K562 (cell line): ENCODE results near the gene IGSF21. TPM values are rescaled to one million over a fixed set of nuclear protein-coding genes. Genes with fewer than 3 reads are reported as not detected.

ENCODE experiments used
- SMARCA5 ChIP-seq: fragments of 450-650 bp; IDR thresholded peaks from 2 replicates; pipeline ENCODE4 v1.6.1; 2016
- SRSF9 ChIP-seq: fragments of 200-400 bp; formaldehyde crosslinking; IDR thresholded peaks from 2 replicates; pipeline ENCODE4 v1.6.1; 2017; ENCODE audit warnings: low read depth, low read length, borderline replicate concordance
- TBL1XR1 ChIP-seq, 2 experiments: IDR thresholded peaks; 2 replicates each; pipeline ENCODE4 v1.6.1; 2012; ENCODE audit warnings: improper control_type of control experiment in 2 of 2, low read length in 2 of 2, mild to moderate bottlenecking in 1 of 2
- ZNF134 ChIP-seq: fragments of 250-450 bp; sonication (Bioruptor Pico); conservative IDR thresholded peaks from 2 replicates; pipeline ENCODE4 v1.4.0; 2020
- ZNF175 ChIP-seq: fragments of 200-800 bp; sonication (Bioruptor generic); IDR thresholded peaks from 2 replicates; pipeline ENCODE4 v1.6.1; 2016; ENCODE audit warnings: low read depth, mild to moderate bottlenecking, missing genetic modification characterization, missing compliant biosample characterization
- ZNF445 ChIP-seq: fragments of 250-450 bp; sonication (Bioruptor Pico); IDR thresholded peaks from 2 replicates; pipeline ENCODE4 v1.4.0; 2020; ENCODE audit warnings: low read depth, mild to moderate bottlenecking, moderate library complexity
- ZNF561 ChIP-seq: fragments of 450-650 bp; formaldehyde crosslinking; conservative IDR thresholded peaks from 2 replicates; pipeline ENCODE4 v1.4.0; 2020; ENCODE audit warnings: mild to moderate bottlenecking, moderate library complexity
- polyA plus RNA-seq, 8 experiments: library from polyadenylated mRNA; depleted of rRNA in 4 of 8; stranded (reverse) in 5 of 8; unstranded in 3 of 8; fragments of >200 nt; fragmentation: Nextera tagmentation in 2 of 8; fragmentation: Illumina TruSeq in 1 of 8; extraction: Ambion mirVana in 2 of 8; extraction: Trizol in 1 of 8; gene quantifications; 2 replicates each; pipeline versions ENCODE4 v1.2.1 to v1.2.3, GENCODE V29; 2011 to 2014; ENCODE audit warnings: inconsistent platforms in 1 of 8, missing spikeins in 1 of 8
- total RNA-seq, 7 experiments: library from RNA; depleted of rRNA in 6 of 7; stranded (reverse); fragments of >200 nt in 6 of 7; fragmentation: Illumina TruSeq in 2 of 7; extraction: Trizol in 2 of 7; gene quantifications; 2 replicates each; pipeline versions ENCODE4 v1.2.1 to v1.2.3, GENCODE V29; 2011 to 2021; ENCODE audit warnings: low replicate concordance in 1 of 7
- TF ChIP-seq, protein P1 (sequence below): fragments of 200-800 bp; sonication (Bioruptor generic); IDR thresholded peaks from 2 replicates; pipeline ENCODE4 v1.6.1; 2017; ENCODE audit warnings: missing genetic modification characterization, missing compliant biosample characterization
- TF ChIP-seq, protein P2 (sequence below): fragments of 250-450 bp; sonication (Bioruptor Pico); IDR thresholded peaks from 2 replicates; pipeline ENCODE4 v1.5.0; 2021; ENCODE audit warnings: mild to moderate bottlenecking, borderline replicate concordance
- TF ChIP-seq, protein P3 (sequence below), 2 experiments: fragments of 450-650 bp; formaldehyde crosslinking in 1 of 2; IDR thresholded peaks; 2 replicates each; pipeline versions ENCODE4 v1.4.0 to v1.6.1; 2014 to 2020; ENCODE audit warnings: mild to moderate bottlenecking in 2 of 2, borderline replicate concordance in 1 of 2, low read depth in 1 of 2
- TF ChIP-seq, protein P4 (sequence below): fragments of 250-450 bp; sonication (Bioruptor Pico); IDR thresholded peaks from 2 replicates; pipeline ENCODE4 v1.8.0; 2021; ENCODE audit warnings: mild to moderate bottlenecking, moderate library complexity

The IGSF21 gene
- total and polyA plus RNA-seq, 9 of the 15 experiments (the other 6 are each of a cell fraction or from before 2014, with no cell fraction given): not detected

DNA sequence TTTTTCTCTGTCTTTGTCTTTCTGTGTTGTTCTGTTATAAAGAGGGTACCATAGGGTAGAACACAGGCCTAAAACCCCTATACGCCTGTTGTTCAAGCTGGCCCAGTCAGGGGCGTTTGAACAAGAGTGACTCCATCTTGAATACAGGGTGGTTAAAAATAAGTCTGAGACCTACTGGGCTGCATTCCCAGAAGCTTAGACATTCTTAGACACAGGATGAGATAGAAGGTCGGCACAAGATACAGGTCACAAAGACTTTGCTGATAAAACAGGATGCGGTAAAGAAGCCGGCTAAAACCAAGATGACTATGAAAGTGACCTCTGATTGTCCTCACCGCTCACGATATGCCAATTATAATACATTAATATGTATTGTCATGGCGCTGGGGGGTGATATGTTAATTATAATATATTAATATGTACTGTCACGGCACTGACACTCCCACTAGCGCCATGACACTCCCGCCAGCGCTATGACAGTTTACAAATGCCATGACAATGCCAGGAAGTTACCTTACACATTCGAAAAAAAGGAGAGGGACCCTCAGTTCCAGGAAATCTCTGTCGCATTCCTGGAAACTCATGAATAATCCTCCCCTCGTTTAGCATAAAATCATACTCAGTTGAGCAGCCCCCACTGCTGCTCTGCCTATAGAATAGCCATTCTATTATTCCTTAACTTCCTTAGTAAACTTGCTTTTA lies 314.6 kb downstream of the IGSF21 start (continued):
- TF ChIP-seq ZNF175 (CRISPR knock-in tag) (peak; percentile 100), TBL1XR1 (IDR thresholded peaks at IDR 0.05; ENCODE audit: low read length in 2 of 2) (peak in 1 of 2 experiments; percentile 48; a peak in 1 of 4 replicates), SMARCA5 (no peak), ZNF134 (CRISPR knock-in tag) (peak; percentile 97), SRSF9 (no peak), ZNF561 (CRISPR knock-in tag) (peak; percentile 99), ZNF445 (CRISPR knock-in tag) (peak; percentile 100)
- TF ChIP-seq, protein P1, sequence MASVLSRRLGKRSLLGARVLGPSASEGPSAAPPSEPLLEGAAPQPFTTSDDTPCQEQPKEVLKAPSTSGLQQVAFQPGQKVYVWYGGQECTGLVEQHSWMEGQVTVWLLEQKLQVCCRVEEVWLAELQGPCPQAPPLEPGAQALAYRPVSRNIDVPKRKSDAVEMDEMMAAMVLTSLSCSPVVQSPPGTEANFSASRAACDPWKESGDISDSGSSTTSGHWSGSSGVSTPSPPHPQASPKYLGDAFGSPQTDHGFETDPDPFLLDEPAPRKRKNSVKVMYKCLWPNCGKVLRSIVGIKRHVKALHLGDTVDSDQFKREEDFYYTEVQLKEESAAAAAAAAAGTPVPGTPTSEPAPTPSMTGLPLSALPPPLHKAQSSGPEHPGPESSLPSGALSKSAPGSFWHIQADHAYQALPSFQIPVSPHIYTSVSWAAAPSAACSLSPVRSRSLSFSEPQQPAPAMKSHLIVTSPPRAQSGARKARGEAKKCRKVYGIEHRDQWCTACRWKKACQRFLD (CRISPR knock-in tag): peak; percentile 100
- TF ChIP-seq, protein P2, sequence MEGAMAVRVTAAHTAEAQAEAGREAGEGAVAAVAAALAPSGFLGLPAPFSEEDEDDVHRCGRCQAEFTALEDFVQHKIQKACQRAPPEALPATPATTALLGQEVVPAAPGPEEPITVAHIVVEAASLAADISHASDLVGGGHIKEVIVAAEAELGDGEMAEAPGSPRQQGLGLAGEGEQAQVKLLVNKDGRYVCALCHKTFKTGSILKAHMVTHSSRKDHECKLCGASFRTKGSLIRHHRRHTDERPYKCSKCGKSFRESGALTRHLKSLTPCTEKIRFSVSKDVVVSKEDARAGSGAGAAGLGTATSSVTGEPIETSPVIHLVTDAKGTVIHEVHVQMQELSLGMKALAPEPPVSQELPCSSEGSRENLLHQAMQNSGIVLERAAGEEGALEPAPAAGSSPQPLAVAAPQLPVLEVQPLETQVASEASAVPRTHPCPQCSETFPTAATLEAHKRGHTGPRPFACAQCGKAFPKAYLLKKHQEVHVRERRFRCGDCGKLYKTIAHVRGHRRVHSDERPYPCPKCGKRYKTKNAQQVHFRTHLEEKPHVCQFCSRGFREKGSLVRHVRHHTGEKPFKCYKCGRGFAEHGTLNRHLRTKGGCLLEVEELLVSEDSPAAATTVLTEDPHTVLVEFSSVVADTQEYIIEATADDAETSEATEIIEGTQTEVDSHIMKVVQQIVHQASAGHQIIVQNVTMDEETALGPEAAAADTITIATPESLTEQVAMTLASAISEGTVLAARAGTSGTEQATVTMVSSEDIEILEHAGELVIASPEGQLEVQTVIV: peak; percentile 94
- TF ChIP-seq, protein P3, sequence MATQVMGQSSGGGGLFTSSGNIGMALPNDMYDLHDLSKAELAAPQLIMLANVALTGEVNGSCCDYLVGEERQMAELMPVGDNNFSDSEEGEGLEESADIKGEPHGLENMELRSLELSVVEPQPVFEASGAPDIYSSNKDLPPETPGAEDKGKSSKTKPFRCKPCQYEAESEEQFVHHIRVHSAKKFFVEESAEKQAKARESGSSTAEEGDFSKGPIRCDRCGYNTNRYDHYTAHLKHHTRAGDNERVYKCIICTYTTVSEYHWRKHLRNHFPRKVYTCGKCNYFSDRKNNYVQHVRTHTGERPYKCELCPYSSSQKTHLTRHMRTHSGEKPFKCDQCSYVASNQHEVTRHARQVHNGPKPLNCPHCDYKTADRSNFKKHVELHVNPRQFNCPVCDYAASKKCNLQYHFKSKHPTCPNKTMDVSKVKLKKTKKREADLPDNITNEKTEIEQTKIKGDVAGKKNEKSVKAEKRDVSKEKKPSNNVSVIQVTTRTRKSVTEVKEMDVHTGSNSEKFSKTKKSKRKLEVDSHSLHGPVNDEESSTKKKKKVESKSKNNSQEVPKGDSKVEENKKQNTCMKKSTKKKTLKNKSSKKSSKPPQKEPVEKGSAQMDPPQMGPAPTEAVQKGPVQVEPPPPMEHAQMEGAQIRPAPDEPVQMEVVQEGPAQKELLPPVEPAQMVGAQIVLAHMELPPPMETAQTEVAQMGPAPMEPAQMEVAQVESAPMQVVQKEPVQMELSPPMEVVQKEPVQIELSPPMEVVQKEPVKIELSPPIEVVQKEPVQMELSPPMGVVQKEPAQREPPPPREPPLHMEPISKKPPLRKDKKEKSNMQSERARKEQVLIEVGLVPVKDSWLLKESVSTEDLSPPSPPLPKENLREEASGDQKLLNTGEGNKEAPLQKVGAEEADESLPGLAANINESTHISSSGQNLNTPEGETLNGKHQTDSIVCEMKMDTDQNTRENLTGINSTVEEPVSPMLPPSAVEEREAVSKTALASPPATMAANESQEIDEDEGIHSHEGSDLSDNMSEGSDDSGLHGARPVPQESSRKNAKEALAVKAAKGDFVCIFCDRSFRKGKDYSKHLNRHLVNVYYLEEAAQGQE (IDR thresholded peaks at IDR 0.05; ENCODE audit: borderline replicate concordance): no peak
- TF ChIP-seq, protein P3 (CRISPR knock-in tag; IDR thresholded peaks at IDR 0.05; ENCODE audit: low read depth): peak; percentile 95
- TF ChIP-seq, protein P4, sequence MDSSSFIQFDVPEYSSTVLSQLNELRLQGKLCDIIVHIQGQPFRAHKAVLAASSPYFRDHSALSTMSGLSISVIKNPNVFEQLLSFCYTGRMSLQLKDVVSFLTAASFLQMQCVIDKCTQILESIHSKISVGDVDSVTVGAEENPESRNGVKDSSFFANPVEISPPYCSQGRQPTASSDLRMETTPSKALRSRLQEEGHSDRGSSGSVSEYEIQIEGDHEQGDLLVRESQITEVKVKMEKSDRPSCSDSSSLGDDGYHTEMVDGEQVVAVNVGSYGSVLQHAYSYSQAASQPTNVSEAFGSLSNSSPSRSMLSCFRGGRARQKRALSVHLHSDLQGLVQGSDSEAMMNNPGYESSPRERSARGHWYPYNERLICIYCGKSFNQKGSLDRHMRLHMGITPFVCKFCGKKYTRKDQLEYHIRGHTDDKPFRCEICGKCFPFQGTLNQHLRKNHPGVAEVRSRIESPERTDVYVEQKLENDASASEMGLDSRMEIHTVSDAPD (CRISPR knock-in tag): peak; percentile 95
